Panc1 (cell line): ENCODE measurements around the gene KRCC1. TPM values are rescaled to one million over a fixed set of nuclear protein-coding genes. Genes with fewer than 3 reads are reported as not detected.

Experiments
- ATAC-seq: fragments of 200-7000 bp; cut with Tn5 transposase; 2 replicates; pipeline ENCODE4 v1.9.1; 2020; ENCODE audit warnings: mild to moderate bottlenecking, moderate library complexity
- BruUV-seq: library from RNA; stranded (reverse); fragments of 400-500 nt; replicated peaks from 2 replicates; lab custom pipeline; 2021; lab: Mats Ljungman, UMichigan
- CTCF ChIA-PET: fragments of 300-600 bp; sonication (Branson Sonifier 250); formaldehyde crosslinking; loops from one replicate; lab custom pipeline; 2022; ENCODE audit warnings: antibody characterized with exemption; lab: Charles Lee
- POLR2A ChIA-PET: fragments of 300-600 bp; sonication (Branson Sonifier 250); formaldehyde crosslinking; loops from one replicate; lab custom pipeline; 2022; ENCODE audit warnings: antibody characterized with exemption; lab: Charles Lee
- DNase-seq: peaks from one replicate; pipeline ENCODE4 v3.0.0-alpha.2; 2010; ENCODE audit warnings: low read depth, low spot score
- H3K27ac ChIP-seq: 2 replicates; pipeline ENCODE4 v1.5.1; 2011; ENCODE audit warnings: mild to moderate bottlenecking, low read length, inconsistent platforms
- H3K27me3 ChIP-seq: fragments of 200-500 bp; sonication (Bioruptor generic); 2 replicates; pipeline ENCODE4 v1.6.0; 2014; ENCODE audit warnings: low read length, inconsistent platforms; ENCODE audit not compliant: control insufficient read depth, insufficient read depth
- H3K36me3 ChIP-seq: fragments of 200-500 bp; sonication (Bioruptor generic); 2 replicates; pipeline ENCODE4 v1.5.1; 2014; ENCODE audit warnings: inconsistent platforms, mild to moderate bottlenecking, low read length, moderate library complexity; ENCODE audit not compliant: control insufficient read depth, insufficient read depth
- H3K4me1 ChIP-seq: 2 replicates; pipeline ENCODE4 v1.5.1; 2011; ENCODE audit warnings: inconsistent platforms, mild to moderate bottlenecking, low read length, moderate library complexity; ENCODE audit not compliant: control insufficient read depth, insufficient read depth
- H3K4me3 ChIP-seq, 2 experiments: 2 replicates each; pipeline ENCODE4 v1.5.1; 2011 to 2012; ENCODE audit warnings: low read depth in 2 of 2, low read length in 2 of 2, mild to moderate bottlenecking in 2 of 2, inconsistent platforms in 1 of 2, moderate library complexity in 1 of 2
- H3K9me3 ChIP-seq: fragments of 200-500 bp; sonication (Bioruptor generic); 2 replicates; pipeline ENCODE4 v1.5.1; 2014; ENCODE audit warnings: low read depth, mild to moderate bottlenecking, inconsistent platforms, low read length, moderate library complexity; ENCODE audit not compliant: control insufficient read depth, insufficient read depth
- CTCF ChIP-seq: fragments of 450-650 bp; IDR thresholded peaks from 2 replicates; pipeline ENCODE4 v1.5.1; 2017; ENCODE audit warnings: mild to moderate bottlenecking
- POLR2AphosphoS5 ChIP-seq: IDR thresholded peaks from 2 replicates; pipeline ENCODE4 v1.6.1; 2012; ENCODE audit warnings: mild to moderate bottlenecking, low read depth, low read length, moderate library complexity
- REST ChIP-seq, 2 experiments: IDR thresholded peaks; 2 replicates each; pipeline ENCODE4 v1.6.1; 2011 to 2012; ENCODE audit warnings: low read depth in 2 of 2, control low read depth in 1 of 2, low read length in 1 of 2, mild to moderate bottlenecking in 1 of 2, moderate library complexity in 1 of 2; ENCODE audit not compliant: insufficient read depth in 1 of 2
- SIN3A ChIP-seq: IDR thresholded peaks from 2 replicates; pipeline ENCODE4 v1.6.1; 2012; ENCODE audit warnings: low read depth, mild to moderate bottlenecking, low read length, moderate library complexity, borderline replicate concordance; ENCODE audit not compliant: insufficient read depth
- TCF7L2 ChIP-seq: IDR thresholded peaks from 2 replicates; pipeline ENCODE4 v1.6.1; 2011; ENCODE audit warnings: mild to moderate bottlenecking, low read depth, low read length, inconsistent platforms
- in situ Hi-C: cut with HindIII; loops from 2 replicates; pipeline ENCODE4 v1.10.0; 2016; ENCODE audit warnings: low sequenced_read_pairs, low pct_unique_long_range_greater_than_20kb
- intact Hi-C: fragments of 100-400 bp; cut with micrococcal nuclease; formaldehyde crosslinking; loops from one replicate; pipeline ENCODE4 v1.10.0; 2022; ENCODE audit not compliant: unreplicated experiment
- total RNA-seq: library from RNA; stranded (reverse); gene quantifications from one replicate; pipeline ENCODE4 v1.2.1, GENCODE V29; 2021; ENCODE audit not compliant: unreplicated experiment

KRCC1 gene
- total RNA-seq, 1 experiment from 2014 or later, result 7.6 TPM

- Histone ChIP-seq H3K4me1 (no peaks in the 10 kb centered on the region), H3K4me3 (no peak overlapping the region), H3K9me3 (no peaks in the 10 kb centered on the region), H3K36me3 (no peaks in the 10 kb centered on the region), H3K27me3 (no peaks in the 10 kb centered on the region), H3K27ac (no peak overlapping the region)
- DNase-seq (no peak), ATAC-seq (no peak)
- intact Hi-C loops (no loop called here), in situ Hi-C loops (no loop called here)
- TSS peak; percentile 52 for BruUV-seq
- ChIA-PET POLR2A (no interaction called here), CTCF (no interaction called here)
- TF ChIP-seq CTCF, result no peak
- no peak for TF ChIP-seq TCF7L2
- no peak for TF ChIP-seq REST (IDR thresholded peaks at IDR 0.05; ENCODE audit: insufficient read depth in 1 of 2, low read depth in 2 of 2, low read length in 1 of 2)
- TF ChIP-seq POLR2AphosphoS5, result no peak
Measured at GRCh38 chr2:88027697-88028389, 27.7 kb downstream of the KRCC1 start.

GRCh38 chr2:88024509-88024908 lies 31.1 kb downstream of the KRCC1 start:
- in situ Hi-C loops (no loop called here), intact Hi-C loops (no loop called here)
- Histone ChIP-seq H3K4me3 (no peak overlapping the region), H3K9me3 (no peaks in the 10 kb centered on the region), H3K27ac (no peak overlapping the region), H3K4me1 (no peaks in the 10 kb centered on the region), H3K27me3 (no peaks in the 10 kb centered on the region), H3K36me3 (no peaks in the 10 kb centered on the region)
- ChIA-PET CTCF (no interaction called here), POLR2A (no interaction called here)
- DNase-seq, result no peak
- TF ChIP-seq SIN3A (no peak), TCF7L2 (no peak), CTCF (no peak), REST (IDR thresholded peaks at IDR 0.05; ENCODE audit: insufficient read depth in 1 of 2, low read depth in 2 of 2, low read length in 1 of 2) (no peak), POLR2AphosphoS5 (no peak)
- BruUV-seq, result no TSS peak
- ATAC-seq, result no peak
